Cerebellar cortex (tissue), 1 donor: ENCODE data around the gene CACNA2D3.

Experiments
- DNase-seq: peaks from one replicate; pipeline ENCODE4 v3.0.0-alpha.2; 2015; ENCODE audit warnings: low spot score

The CACNA2D3 gene

GRCh38 chr3:54801977-54802376, 679.6 kb downstream of the CACNA2D3 start:
- no peak for DNase-seq

GRCh38 chr3:54810401-54810800, 688.0 kb downstream of the CACNA2D3 start:
- DNase-seq, result no peak

- DNase-seq, result no peak
These were observed 691.9 kb downstream of the CACNA2D3 start for GRCh38 chr3:54814224-54814623.

GRCh38 chr3:54817628-54818027, 695.3 kb downstream of the CACNA2D3 start:
- no peak for DNase-seq

GRCh38 chr3:54818486-54818885, 696.1 kb downstream of the CACNA2D3 start:
- no peak for DNase-seq

GRCh38 chr3:54818942-54819341, 696.6 kb downstream of the CACNA2D3 start:
- no peak for DNase-seq

GRCh38 chr3:54819946-54820345, 697.6 kb downstream of the CACNA2D3 start:
- no peak for DNase-seq

GRCh38 chr3:54822206-54822605, 699.9 kb downstream of the CACNA2D3 start:
- DNase-seq, result peak; percentile 75

GRCh38 chr3:54826251-54826691, 703.9 kb downstream of the CACNA2D3 start:
- no peak for DNase-seq

GRCh38 chr3:54827056-54827687, 704.8 kb downstream of the CACNA2D3 start:
- no peak for DNase-seq

- DNase-seq, result no peak
These were observed 705.4 kb downstream of the CACNA2D3 start for GRCh38 chr3:54827776-54828175.

- no peak for DNase-seq
These were observed 708.3 kb downstream of the CACNA2D3 start for GRCh38 chr3:54830658-54831057.

GRCh38 chr3:54831112-54831511, 708.8 kb downstream of the CACNA2D3 start:
- DNase-seq, result peak; percentile 79

GRCh38 chr3:54832876-54833275, 710.5 kb downstream of the CACNA2D3 start:
- no peak for DNase-seq

GRCh38 chr3:54835701-54836100, 713.3 kb downstream of the CACNA2D3 start:
- peak; percentile 96 for DNase-seq

- DNase-seq, result peak; percentile 11
These were observed 714.5 kb downstream of the CACNA2D3 start for GRCh38 chr3:54836871-54837270.

- DNase-seq, result no peak
These were observed 715.6 kb downstream of the CACNA2D3 start for GRCh38 chr3:54837964-54838363.

GRCh38 chr3:54841471-54841870, 719.1 kb downstream of the CACNA2D3 start:
- DNase-seq, result no peak

GRCh38 chr3:54843352-54843751, 721.0 kb downstream of the CACNA2D3 start:
- DNase-seq, result no peak

GRCh38 chr3:54844211-54844610, 721.9 kb downstream of the CACNA2D3 start:
- no peak for DNase-seq

GRCh38 chr3:54845011-54845410, 722.7 kb downstream of the CACNA2D3 start:
- no peak for DNase-seq

GRCh38 chr3:54845551-54845950, 723.2 kb downstream of the CACNA2D3 start:
- no peak for DNase-seq

GRCh38 chr3:54846119-54846518, 723.8 kb downstream of the CACNA2D3 start:
- no peak for DNase-seq

GRCh38 chr3:54847361-54847760, 725.0 kb downstream of the CACNA2D3 start:
- DNase-seq, result no peak
